ENCODE results near the gene PRRC2B.

Gene PRRC2B

GRCh38 chr9:131528886-131529505 is 135.1 kb downstream of the PRRC2B start:
- no peak for TF ChIP-seq CTCF (conservative IDR thresholded peaks at IDR 0.05)
- no peak overlapping the region for H3K27ac ChIP-seq

DNA sequence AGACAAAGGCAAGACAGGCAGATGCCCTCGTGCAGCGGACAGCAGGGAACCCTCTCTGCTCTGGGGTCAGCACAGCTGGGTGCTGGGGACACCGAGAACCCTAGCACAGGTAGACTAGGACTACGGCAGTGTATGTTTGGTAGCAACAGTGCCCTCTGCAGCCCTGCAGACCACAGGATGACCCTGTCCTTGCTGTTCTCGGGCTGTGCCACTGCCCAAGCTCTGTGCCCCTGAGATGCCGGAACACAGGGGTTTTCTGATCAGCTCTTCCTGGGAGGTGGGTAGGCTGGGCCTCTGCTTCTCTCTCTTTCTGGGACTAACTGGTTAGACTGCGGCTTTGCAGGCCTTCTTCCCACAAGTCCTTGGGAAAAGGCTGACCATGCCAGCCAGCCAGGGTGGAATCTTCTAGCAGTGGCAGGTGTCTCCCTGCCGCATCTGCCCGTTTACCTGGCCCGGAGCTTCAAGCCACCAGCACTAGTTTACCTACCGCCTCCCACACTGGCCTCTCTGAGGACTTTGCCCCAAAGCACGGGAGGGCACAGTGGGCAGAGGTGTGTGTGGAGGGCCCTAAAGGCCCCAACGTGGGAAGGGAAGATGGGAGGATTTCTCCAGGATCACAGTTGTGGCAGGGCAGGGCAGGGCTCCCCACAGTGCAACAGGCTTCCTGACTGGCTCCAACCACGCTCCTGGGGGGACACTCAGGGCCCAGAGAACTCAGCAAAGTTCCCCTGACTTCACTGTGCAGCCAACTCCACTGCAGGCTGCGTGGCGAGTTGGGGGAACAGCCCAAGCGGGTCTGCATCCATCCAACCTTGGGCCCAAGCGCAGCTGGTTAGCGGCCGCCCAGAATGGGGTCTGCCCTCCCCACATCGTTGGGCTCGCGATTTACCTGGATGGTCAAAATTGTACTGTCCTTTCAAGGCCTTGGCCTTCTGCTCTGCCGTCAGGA is 136.0 kb downstream of the PRRC2B start:
- TF ChIP-seq CTCF (conservative IDR thresholded peaks at IDR 0.05), result 0 out of 2 replicates have a peak, but pooled peaks have one; percentile 19
- peak overlapping the region; percentile 86 for H3K27ac ChIP-seq

DNA sequence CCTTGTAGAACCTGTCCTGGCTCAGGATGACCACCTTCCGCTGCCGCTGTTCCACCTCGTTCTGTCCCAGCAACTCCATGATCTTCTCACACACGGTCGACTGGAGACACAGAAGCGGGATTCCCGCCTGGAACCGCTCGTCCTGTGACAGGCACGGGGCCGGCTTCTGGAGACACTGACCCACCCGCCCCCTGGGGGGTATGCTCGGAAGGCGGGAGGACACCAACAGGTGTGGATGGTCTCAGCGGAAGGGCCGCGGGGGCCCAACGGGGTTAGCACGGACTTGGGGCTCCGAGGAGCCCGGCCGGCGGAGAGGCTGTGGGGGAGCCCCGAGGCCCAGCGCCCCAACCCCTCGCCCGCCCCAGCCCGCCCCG is 136.6 kb downstream of the PRRC2B start:
- TF ChIP-seq CTCF (conservative IDR thresholded peaks at IDR 0.05), result 0 out of 2 replicates have a peak, but pooled peaks have one; percentile 22
- peak overlapping the region; percentile 86 for H3K27ac ChIP-seq

DNA sequence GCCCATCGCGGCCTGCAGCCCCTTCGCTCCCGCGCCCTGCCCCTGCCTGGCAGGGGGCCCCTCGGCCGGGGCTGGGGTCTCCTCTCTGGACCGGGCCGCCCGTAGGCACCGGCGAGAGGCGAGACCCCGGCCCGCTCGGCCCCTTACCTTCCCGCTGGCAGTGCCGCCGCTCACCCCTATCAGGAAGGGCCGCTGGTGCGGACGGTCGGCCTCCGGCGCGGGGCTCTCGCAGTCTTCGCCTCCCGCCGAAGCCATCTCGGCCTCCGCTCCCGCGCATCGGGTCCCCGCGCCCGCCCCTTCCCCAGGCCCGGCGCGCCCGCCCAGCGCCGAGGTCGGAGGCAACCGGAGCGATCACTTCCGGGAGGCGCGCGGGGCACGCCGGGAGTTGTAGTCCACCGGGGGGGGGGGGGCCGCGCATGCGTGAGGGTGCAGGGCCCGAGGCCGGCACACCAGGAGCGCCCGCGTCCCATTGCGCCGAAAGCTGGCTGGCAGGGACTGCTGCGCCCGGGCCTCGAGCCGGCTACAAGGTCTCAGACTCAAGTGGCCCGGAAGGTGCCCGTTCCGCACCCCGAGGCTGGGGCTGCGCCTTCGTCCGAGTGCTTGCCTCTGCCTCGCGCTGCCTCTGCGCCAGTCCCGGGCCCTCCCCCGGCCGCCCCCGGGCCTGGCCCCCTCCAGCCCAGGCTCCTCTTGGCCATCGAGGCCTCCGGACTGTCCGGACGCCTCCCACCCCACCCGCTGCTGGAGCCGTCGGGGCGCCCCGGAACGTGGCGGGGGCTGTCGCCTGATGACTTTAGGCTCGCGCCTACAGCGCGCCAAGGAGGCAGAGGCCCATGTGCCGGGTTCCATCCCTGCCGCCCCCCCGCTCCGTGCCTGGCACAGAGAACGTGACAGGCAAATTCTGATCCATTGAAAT is 137.3 kb downstream of the PRRC2B start, which contains the start of gene UCK1:
Gene UCK1, minus strand, starts transcription at position 344 of the 913 bp plus-strand sequence. Its CDS starts 89 bp downstream, at position 255.
- no peak for TF ChIP-seq CTCF (conservative IDR thresholded peaks at IDR 0.05)
- peak within 1 kb of the TSS; percentile 86 for H3K27ac ChIP-seq

- TF ChIP-seq CTCF (conservative IDR thresholded peaks at IDR 0.05), result no peak
- H3K27ac ChIP-seq, result peak overlapping the region; percentile 65
Measured at GRCh38 chr9:131534721-131535237, 140.9 kb downstream of the PRRC2B start.

DNA sequence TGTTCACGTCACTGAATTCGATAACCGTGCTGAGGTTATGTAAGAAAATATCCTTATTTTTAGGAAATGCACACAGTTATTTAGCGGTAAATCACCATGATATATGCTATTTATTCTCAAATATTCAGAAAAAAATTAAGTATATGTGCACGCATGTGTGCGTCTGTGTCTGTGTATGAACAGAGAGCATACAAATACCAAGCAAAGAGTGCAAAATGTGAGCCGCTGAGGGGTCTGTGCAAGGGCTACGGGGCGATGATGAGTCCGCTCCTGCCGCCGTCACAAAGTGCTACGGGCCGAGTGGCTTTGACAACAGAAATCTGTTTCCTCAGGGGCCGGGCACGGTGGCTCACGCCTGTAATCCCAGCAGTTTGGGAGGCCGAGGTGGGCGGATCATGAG is 144.1 kb downstream of the PRRC2B start:
- no peak for TF ChIP-seq CTCF (conservative IDR thresholded peaks at IDR 0.05)
- no peak overlapping the region for H3K27ac ChIP-seq
